ENCODE results near the gene AKAP13. TPM values are rescaled to one million over a fixed set of nuclear protein-coding genes. Genes with fewer than 3 reads are reported as not detected.

The AKAP13 gene
- polyA plus RNA-seq, 1 donor from 2014 or later: 10.0 TPM

DNA sequence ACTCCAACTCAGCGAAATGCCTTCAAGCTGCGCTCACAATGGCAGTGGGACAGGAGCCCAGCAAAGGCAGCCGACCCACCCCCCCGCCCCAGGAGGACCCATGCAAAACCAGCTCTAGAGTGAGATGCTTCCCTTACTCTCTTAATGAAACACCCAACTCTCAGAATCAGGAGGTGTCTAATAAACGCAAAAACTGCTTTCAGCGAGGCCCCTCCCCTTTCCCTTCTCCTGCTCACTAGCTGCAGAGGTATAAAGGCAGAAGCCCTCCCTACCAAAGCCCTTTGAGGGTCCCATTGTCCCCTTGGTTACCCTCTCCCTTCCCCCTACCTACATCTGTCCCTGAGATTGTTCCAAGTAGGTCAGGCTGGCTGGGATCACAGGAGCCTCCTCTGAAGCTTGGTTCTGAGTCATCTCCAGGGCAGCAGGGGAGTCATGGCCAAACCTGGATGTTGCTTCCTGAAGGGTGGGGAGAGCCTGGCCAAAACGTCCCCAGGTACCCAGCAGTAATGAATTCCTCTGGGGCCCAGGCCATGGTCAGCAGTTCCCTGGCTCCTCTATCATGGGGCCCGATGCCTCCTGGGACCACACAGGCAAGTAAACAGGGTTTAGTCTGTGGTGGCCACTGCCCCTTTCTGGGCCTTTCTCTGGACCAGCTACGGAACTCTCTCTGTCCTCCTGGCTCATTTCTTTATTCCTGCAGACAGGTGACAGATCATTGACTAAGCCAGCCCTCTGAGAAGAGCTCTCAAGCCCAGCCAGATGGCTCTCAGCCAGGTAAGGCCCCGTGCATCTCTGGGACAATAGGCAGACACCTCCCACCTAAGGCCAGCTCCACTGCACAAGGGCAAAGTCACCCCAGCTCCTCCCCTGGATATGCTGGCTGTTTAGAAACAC is 405.7 kb downstream of the AKAP13 start:
- Histone ChIP-seq H3K4me2 (ENCODE audit: low read length) (no peak overlapping the region), H3K27ac (ENCODE audit: low read length) (no peak overlapping the region), H3F3A (ENCODE audit: insufficient read depth, low read length, poor library complexity, severe bottlenecking) (no peaks in the 10 kb centered on the region), H2AFZ (ENCODE audit: low read depth, low read length) (no peak overlapping the region), H3K9me3 (ENCODE audit: low read length) (no peaks in the 10 kb centered on the region), H4K20me1 (ENCODE audit: insufficient read depth) (no peaks in the 10 kb centered on the region), H3K4me3 (ENCODE audit: low read length) (no peak overlapping the region), H3K27me3 (ENCODE audit: insufficient read depth, low read depth, low read length) (no peaks in the 10 kb centered on the region), H3K36me3 (ENCODE audit: insufficient read depth, low read length) (no peaks in the 10 kb centered on the region), H3K79me2 (replicated peaks; ENCODE audit: insufficient read depth, low read length) (peaks cover 80% of the 10 kb centered on the region), H3K9me2 (ENCODE audit: insufficient read depth, low read length) (no peaks in the 10 kb centered on the region), H3K9ac (ENCODE audit: low read length) (no peak overlapping the region)
- TF ChIP-seq, protein P1, sequence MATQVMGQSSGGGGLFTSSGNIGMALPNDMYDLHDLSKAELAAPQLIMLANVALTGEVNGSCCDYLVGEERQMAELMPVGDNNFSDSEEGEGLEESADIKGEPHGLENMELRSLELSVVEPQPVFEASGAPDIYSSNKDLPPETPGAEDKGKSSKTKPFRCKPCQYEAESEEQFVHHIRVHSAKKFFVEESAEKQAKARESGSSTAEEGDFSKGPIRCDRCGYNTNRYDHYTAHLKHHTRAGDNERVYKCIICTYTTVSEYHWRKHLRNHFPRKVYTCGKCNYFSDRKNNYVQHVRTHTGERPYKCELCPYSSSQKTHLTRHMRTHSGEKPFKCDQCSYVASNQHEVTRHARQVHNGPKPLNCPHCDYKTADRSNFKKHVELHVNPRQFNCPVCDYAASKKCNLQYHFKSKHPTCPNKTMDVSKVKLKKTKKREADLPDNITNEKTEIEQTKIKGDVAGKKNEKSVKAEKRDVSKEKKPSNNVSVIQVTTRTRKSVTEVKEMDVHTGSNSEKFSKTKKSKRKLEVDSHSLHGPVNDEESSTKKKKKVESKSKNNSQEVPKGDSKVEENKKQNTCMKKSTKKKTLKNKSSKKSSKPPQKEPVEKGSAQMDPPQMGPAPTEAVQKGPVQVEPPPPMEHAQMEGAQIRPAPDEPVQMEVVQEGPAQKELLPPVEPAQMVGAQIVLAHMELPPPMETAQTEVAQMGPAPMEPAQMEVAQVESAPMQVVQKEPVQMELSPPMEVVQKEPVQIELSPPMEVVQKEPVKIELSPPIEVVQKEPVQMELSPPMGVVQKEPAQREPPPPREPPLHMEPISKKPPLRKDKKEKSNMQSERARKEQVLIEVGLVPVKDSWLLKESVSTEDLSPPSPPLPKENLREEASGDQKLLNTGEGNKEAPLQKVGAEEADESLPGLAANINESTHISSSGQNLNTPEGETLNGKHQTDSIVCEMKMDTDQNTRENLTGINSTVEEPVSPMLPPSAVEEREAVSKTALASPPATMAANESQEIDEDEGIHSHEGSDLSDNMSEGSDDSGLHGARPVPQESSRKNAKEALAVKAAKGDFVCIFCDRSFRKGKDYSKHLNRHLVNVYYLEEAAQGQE (IDR thresholded peaks at IDR 0.05; ENCODE audit: borderline replicate concordance): no peak
- TF ChIP-seq SMC3 (conservative IDR thresholded peaks at IDR 0.05; ENCODE audit: poor library complexity): no peak
- TF ChIP-seq RAD21 (conservative IDR thresholded peaks at IDR 0.05): no peak
- TF ChIP-seq MXI1 (conservative IDR thresholded peaks at IDR 0.05; ENCODE audit: poor library complexity, severe bottlenecking): no peak
- TF ChIP-seq, protein P2, sequence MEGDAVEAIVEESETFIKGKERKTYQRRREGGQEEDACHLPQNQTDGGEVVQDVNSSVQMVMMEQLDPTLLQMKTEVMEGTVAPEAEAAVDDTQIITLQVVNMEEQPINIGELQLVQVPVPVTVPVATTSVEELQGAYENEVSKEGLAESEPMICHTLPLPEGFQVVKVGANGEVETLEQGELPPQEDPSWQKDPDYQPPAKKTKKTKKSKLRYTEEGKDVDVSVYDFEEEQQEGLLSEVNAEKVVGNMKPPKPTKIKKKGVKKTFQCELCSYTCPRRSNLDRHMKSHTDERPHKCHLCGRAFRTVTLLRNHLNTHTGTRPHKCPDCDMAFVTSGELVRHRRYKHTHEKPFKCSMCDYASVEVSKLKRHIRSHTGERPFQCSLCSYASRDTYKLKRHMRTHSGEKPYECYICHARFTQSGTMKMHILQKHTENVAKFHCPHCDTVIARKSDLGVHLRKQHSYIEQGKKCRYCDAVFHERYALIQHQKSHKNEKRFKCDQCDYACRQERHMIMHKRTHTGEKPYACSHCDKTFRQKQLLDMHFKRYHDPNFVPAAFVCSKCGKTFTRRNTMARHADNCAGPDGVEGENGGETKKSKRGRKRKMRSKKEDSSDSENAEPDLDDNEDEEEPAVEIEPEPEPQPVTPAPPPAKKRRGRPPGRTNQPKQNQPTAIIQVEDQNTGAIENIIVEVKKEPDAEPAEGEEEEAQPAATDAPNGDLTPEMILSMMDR (IDR thresholded peaks at IDR 0.05; ENCODE audit: poor library complexity, severe bottlenecking): no peak
- no peak for TF ChIP-seq POLR2AphosphoS5 (IDR thresholded peaks at IDR 0.05)
- TF ChIP-seq EP300 (conservative IDR thresholded peaks at IDR 0.05; ENCODE audit: poor library complexity, severe bottlenecking): no peak
- TF ChIP-seq EZH2 (IDR thresholded peaks at IDR 0.05; ENCODE audit: borderline replicate concordance, insufficient read depth, low read length, poor library complexity, severe bottlenecking): no peak

DNA sequence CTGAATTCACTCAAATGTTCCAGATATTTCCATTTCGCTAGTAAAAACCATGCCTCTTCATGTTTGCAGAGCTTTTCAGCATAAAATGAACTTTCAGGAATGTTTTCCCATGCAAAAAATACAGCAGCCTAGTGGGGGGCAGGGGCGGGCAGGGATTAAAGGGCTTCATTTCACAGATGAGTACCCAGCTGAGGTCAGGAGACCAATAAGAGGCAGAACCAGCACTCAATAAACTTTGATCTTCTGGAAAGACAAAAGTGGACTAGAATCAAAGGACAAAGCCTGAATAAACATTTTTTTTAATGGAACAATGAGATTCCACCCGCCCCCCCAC is 406.3 kb downstream of the AKAP13 start:
- H4K20me1 ChIP-seq (ENCODE audit: insufficient read depth): no peaks in the 10 kb centered on the region
- no peak overlapping the region for H2AFZ ChIP-seq (ENCODE audit: low read depth, low read length)
- no peak overlapping the region for H3K4me2 ChIP-seq (ENCODE audit: low read length)

More for the DNA sequence above, 406.3 kb downstream of the AKAP13 start:
- Histone ChIP-seq H3K4me3 (ENCODE audit: low read length) (no peak overlapping the region), H3K9me2 (ENCODE audit: insufficient read depth, low read length) (no peaks in the 10 kb centered on the region), H3K9ac (ENCODE audit: low read length) (no peak overlapping the region), H3K27me3 (ENCODE audit: insufficient read depth, low read depth, low read length) (no peaks in the 10 kb centered on the region), H3K79me2 (replicated peaks; ENCODE audit: insufficient read depth, low read length) (peaks cover 81% of the 10 kb centered on the region), H3K9me3 (ENCODE audit: low read length) (no peaks in the 10 kb centered on the region), H3F3A (ENCODE audit: insufficient read depth, low read length, poor library complexity, severe bottlenecking) (no peaks in the 10 kb centered on the region), H3K36me3 (ENCODE audit: insufficient read depth, low read length) (no peaks in the 10 kb centered on the region), H3K27ac (ENCODE audit: low read length) (no peak overlapping the region)
- TF ChIP-seq, protein P1 (IDR thresholded peaks at IDR 0.05; ENCODE audit: borderline replicate concordance): no peak
- TF ChIP-seq EZH2 (IDR thresholded peaks at IDR 0.05; ENCODE audit: borderline replicate concordance, insufficient read depth, low read length, poor library complexity, severe bottlenecking): no peak
- no peak for TF ChIP-seq POLR2AphosphoS5 (IDR thresholded peaks at IDR 0.05)
- TF ChIP-seq TAF1 (IDR thresholded peaks at IDR 0.05; ENCODE audit: low read depth): no peak
- no peak for TF ChIP-seq RAD21 (conservative IDR thresholded peaks at IDR 0.05)
- TF ChIP-seq EP300 (conservative IDR thresholded peaks at IDR 0.05; ENCODE audit: poor library complexity, severe bottlenecking): no peak
- TF ChIP-seq MXI1 (conservative IDR thresholded peaks at IDR 0.05; ENCODE audit: poor library complexity, severe bottlenecking): no peak
- TF ChIP-seq, protein P2 (IDR thresholded peaks at IDR 0.05; ENCODE audit: poor library complexity, severe bottlenecking): no peak
- no peak for TF ChIP-seq SMC3 (conservative IDR thresholded peaks at IDR 0.05; ENCODE audit: poor library complexity)

Measured in neural cell (in vitro differentiated cells).